ENCODE results near the gene NME8. TPM values are rescaled to one million over a fixed set of nuclear protein-coding genes. Genes with fewer than 3 reads are reported as not detected.
"Not testable (repeated sequence)": the region's sequence is repeated elsewhere in the genome, so short reads cannot be mapped to it uniquely, and the experiment has no call there.

Gene NME8
- total RNA-seq: not detected
- long read RNA-seq: 0 reads

GRCh38 chr7:37848297-37848696 lies at the start of gene NME8:
Gene NME8, plus strand, starts transcription at chr7:37848597. Its CDS starts 1,670 bp downstream, at chr7:37850267.
- Histone ChIP-seq H3K36me3 (no peaks in the 10 kb centered on the region), H3K27ac (no peak within 1 kb of the TSS), H3K4me1 (no peaks in the 10 kb centered on the region), H3K27me3 (ENCODE audit: low read depth) (no peaks in the 10 kb centered on the region), H3K4me3 (no peak within 1 kb of the TSS), H3K9me3 (no peaks in the 10 kb centered on the region)
- ATAC-seq (no peak), DNase-seq (no peak)
- no peak for TF ChIP-seq CTCF (IDR thresholded peaks at IDR 0.05)
- intact Hi-C loops (cut with DNase I): no loop called here

- TF ChIP-seq CTCF (IDR thresholded peaks at IDR 0.05): no peak
- no peaks in the 10 kb centered on the region for H3K4me1 ChIP-seq
- H3K27ac ChIP-seq: no peak overlapping the region
- ATAC-seq: no peak
- no peaks in the 10 kb centered on the region for H3K27me3 ChIP-seq (ENCODE audit: low read depth)
- no peaks in the 10 kb centered on the region for H3K9me3 ChIP-seq
- DNase-seq: no peak
- H3K36me3 ChIP-seq: no peaks in the 10 kb centered on the region
- intact Hi-C loops (cut with DNase I): no loop called here
- H3K4me3 ChIP-seq: no peak overlapping the region
Measured at GRCh38 chr7:37806152-37806551, 42.2 kb upstream of the NME8 start.

- intact Hi-C loops (cut with DNase I); H3K4me3 ChIP-seq; ATAC-seq: not testable (repeated sequence)
Measured at GRCh38 chr7:37812161-37812580, 36.2 kb upstream of the NME8 start.

GRCh38 chr7:37815671-37816371 lies 32.6 kb upstream of the NME8 start:
- no peak for TF ChIP-seq CTCF (IDR thresholded peaks at IDR 0.05)
- Histone ChIP-seq H3K27ac (no peak overlapping the region), H3K27me3 (ENCODE audit: low read depth) (no peaks in the 10 kb centered on the region), H3K9me3 (no peaks in the 10 kb centered on the region), H3K36me3 (no peaks in the 10 kb centered on the region), H3K4me3 (no peak overlapping the region), H3K4me1 (no peaks in the 10 kb centered on the region)
- DNase-seq: no peak
- no peak for ATAC-seq
- intact Hi-C loops (cut with DNase I): no loop called here

More at GRCh38 chr7:37812161-37812580, 36.2 kb upstream of the NME8 start:
- not testable (repeated sequence) for H3K36me3 ChIP-seq; H3K9me3 ChIP-seq; H3K27ac ChIP-seq; H3K4me1 ChIP-seq; DNase-seq; H3K27me3 ChIP-seq (ENCODE audit: low read depth)

GRCh38 chr7:37816922-37817590 lies 31.3 kb upstream of the NME8 start:
- Histone ChIP-seq H3K9me3 (no peaks in the 10 kb centered on the region), H3K27me3 (ENCODE audit: low read depth) (no peaks in the 10 kb centered on the region), H3K4me3 (no peak overlapping the region), H3K4me1 (no peaks in the 10 kb centered on the region), H3K27ac (no peak overlapping the region), H3K36me3 (no peaks in the 10 kb centered on the region)
- DNase-seq: no peak
- intact Hi-C loops (cut with DNase I): no loop called here
- no peak for ATAC-seq
- TF ChIP-seq CTCF (IDR thresholded peaks at IDR 0.05): no peak

GRCh38 chr7:37817591-37817960 lies 30.8 kb upstream of the NME8 start:
- Histone ChIP-seq H3K4me3 (no peak overlapping the region), H3K9me3 (no peaks in the 10 kb centered on the region), H3K27ac (no peak overlapping the region), H3K4me1 (no peaks in the 10 kb centered on the region), H3K27me3 (ENCODE audit: low read depth) (no peaks in the 10 kb centered on the region), H3K36me3 (no peaks in the 10 kb centered on the region)
- DNase-seq (no peak), ATAC-seq (no peak)
- intact Hi-C loops (cut with DNase I): no loop called here
- TF ChIP-seq CTCF (IDR thresholded peaks at IDR 0.05): no peak

Measured in lower lobe of right lung (tissue), 2 donors.